ENCODE results near the gene CBX2.

CBX2 gene

GRCh38 chr17:79819534-79820276, 41.8 kb downstream of the CBX2 start:
- Histone ChIP-seq H3K36me3 (no peaks in the 10 kb centered on the region), H3K27me3 (peaks cover 100% of the 10 kb centered on the region), H3K9me3 (no peaks in the 10 kb centered on the region), H3K27ac (no peak overlapping the region), H3K4me1 (ENCODE audit: control insufficient read depth in 1 of 2, insufficient read depth in 1 of 2, low read depth in 1 of 2, low read length in 1 of 2) (peaks cover 5 to 10% of the 10 kb centered on the region in 2 experiments), H3K4me3 (ENCODE audit: low read depth in 1 of 2, low read length in 1 of 2) (no peak overlapping the region)
- TF ChIP-seq CTCF (IDR thresholded peaks at IDR 0.05) = no peak

GRCh38 chr17:79820959-79821330, 43.0 kb downstream of the CBX2 start:
- Histone ChIP-seq H3K27me3 (peaks cover 100% of the 10 kb centered on the region), H3K27ac (no peak overlapping the region), H3K36me3 (no peaks in the 10 kb centered on the region)

GRCh38 chr17:79821331-79822095, 43.6 kb downstream of the CBX2 start:
- no peak overlapping the region for H3K27ac ChIP-seq
- no peaks in the 10 kb centered on the region for H3K36me3 ChIP-seq
- H3K9me3 ChIP-seq = no peaks in the 10 kb centered on the region
- peaks cover 100% of the 10 kb centered on the region for H3K27me3 ChIP-seq
- H3K4me1 ChIP-seq (ENCODE audit: control insufficient read depth in 1 of 2, insufficient read depth in 1 of 2, low read depth in 1 of 2, low read length in 1 of 2) = peaks cover 8% of the 10 kb centered on the region in 2 experiments
- no peak for TF ChIP-seq CTCF (IDR thresholded peaks at IDR 0.05)
- H3K4me3 ChIP-seq (ENCODE audit: low read depth in 1 of 2, low read length in 1 of 2) = no peak overlapping the region

More at GRCh38 chr17:79820959-79821330, 43.0 kb downstream of the CBX2 start:
- H3K9me3 ChIP-seq = no peaks in the 10 kb centered on the region
- H3K4me3 ChIP-seq (ENCODE audit: low read depth in 1 of 2, low read length in 1 of 2) = no peak overlapping the region
- peaks cover 2% of the 10 kb centered on the region in 2 experiments for H3K4me1 ChIP-seq (ENCODE audit: control insufficient read depth in 1 of 2, insufficient read depth in 1 of 2, low read depth in 1 of 2, low read length in 1 of 2)
- TF ChIP-seq CTCF (IDR thresholded peaks at IDR 0.05) = no peak

- no peak overlapping the region for H3K27ac ChIP-seq
- H3K36me3 ChIP-seq = no peaks in the 10 kb centered on the region
- no peaks in the 10 kb centered on the region for H3K9me3 ChIP-seq
- no peak overlapping the region for H3K4me3 ChIP-seq (ENCODE audit: low read depth in 1 of 2, low read length in 1 of 2)
- peaks cover 10% of the 10 kb centered on the region in 2 experiments for H3K4me1 ChIP-seq (ENCODE audit: control insufficient read depth in 1 of 2, insufficient read depth in 1 of 2, low read depth in 1 of 2, low read length in 1 of 2)
- TF ChIP-seq CTCF (IDR thresholded peaks at IDR 0.05) = no peak
- peaks cover 100% of the 10 kb centered on the region for H3K27me3 ChIP-seq
Observed at GRCh38 chr17:79822583-79823124, 44.7 kb downstream of the CBX2 start.

GRCh38 chr17:79824234-79824633, 46.3 kb downstream of the CBX2 start:
- Histone ChIP-seq H3K27ac (no peak overlapping the region), H3K27me3 (peaks cover 100% of the 10 kb centered on the region), H3K9me3 (no peaks in the 10 kb centered on the region), H3K4me1 (ENCODE audit: control insufficient read depth in 1 of 2, insufficient read depth in 1 of 2, low read depth in 1 of 2, low read length in 1 of 2) (peaks cover 10% of the 10 kb centered on the region in 2 experiments), H3K4me3 (ENCODE audit: low read depth in 1 of 2, low read length in 1 of 2) (no peak overlapping the region), H3K36me3 (no peaks in the 10 kb centered on the region)
- TF ChIP-seq CTCF (IDR thresholded peaks at IDR 0.05) = no peak
